NCI-H2171 (cell line): ENCODE results near the gene DSCAML1.

Experiments used
- DNase-seq: peaks from one replicate; lab custom pipeline; 2025; lab: John Stamatoyannopoulos, UW

DSCAML1 gene

DNA sequence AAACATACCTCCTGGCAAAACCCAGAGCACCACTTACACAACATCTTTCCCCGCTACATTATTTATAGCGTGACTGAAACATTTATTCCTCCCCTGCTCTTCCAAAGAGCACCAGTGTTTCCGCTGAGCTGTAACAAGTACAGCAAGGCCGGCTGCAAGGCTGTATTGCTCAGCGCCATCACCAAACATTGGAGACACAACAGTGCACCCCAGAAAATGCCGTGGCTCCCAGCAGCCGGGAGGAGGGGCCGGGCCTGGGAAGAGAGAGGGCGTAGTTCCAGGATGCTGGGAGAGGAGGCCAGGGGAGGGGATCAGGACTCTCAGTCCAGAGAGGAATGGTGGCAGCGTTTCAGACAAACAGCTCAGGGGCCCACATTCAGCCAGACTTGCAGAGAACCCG is 133.2 kb downstream of the DSCAML1 start:
- no peak for DNase-seq

DNA sequence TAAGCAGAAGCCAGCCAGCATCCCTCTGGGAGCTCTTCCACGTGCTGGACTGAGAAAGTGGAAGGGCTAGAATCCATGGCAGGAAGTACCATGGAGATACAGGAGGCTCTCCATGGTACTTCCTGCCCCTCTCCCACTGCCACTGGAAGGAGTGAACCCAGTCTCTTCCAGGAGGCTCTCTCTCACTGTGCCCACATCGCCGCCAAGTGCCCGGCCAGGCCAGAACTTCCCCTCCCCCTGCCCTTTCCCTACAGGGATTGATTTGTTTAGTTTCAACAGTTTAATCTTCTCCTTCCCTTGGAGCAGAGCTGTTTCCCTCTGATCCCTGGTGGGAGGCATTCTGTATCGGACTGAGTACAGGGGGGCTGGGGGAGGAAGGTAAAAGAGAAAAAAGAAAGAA is 133.6 kb downstream of the DSCAML1 start:
- DNase-seq = no peak

DNA sequence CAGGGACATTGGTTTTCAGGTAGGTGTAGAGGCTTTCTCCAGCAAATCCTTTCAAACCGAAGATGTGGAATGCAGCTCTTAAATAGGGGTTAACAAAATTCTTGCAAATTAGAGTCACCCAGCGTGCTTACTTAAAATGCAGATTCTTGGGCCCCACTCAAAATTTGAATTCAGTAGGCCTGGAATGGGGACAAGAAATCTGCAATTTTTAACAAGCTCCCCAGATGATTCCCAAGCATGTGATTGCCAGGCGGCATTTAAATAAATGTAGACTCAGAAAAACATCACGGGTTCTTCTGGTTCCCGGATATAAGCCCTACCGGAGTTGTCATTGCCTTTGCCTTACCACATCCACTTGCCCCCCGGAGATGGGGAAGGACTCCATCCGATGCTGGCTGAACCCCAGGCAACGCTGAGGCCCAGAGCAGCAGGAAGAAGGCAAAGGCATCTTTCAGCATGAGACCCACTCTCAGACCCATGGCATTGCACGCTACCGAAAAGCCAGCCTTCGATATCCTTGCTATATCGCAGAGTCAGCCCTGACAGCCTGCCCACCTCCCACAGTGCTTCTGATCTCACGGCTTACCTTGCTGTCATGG is 134.2 kb downstream of the DSCAML1 start:
- no peak for DNase-seq

DNA sequence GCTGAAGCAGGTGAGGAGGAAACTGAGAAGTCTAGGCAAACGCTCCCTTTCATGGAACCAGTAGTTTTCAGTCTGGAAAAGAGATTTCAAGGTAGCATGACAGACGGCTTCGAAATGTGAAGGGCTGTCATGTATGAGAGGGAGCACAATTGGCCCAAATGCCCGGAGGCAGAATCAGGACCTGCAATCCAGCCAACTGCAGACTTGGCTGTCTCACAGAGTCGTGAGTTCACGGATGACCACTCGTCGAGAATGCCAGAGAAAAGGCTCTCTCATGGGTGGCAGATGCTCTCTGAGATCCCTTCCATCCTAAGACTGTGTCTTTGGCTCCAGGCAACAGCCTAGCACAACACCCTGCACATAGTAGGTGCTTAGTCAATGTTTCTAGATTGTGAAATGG is 134.8 kb downstream of the DSCAML1 start:
- no peak for DNase-seq

DNA sequence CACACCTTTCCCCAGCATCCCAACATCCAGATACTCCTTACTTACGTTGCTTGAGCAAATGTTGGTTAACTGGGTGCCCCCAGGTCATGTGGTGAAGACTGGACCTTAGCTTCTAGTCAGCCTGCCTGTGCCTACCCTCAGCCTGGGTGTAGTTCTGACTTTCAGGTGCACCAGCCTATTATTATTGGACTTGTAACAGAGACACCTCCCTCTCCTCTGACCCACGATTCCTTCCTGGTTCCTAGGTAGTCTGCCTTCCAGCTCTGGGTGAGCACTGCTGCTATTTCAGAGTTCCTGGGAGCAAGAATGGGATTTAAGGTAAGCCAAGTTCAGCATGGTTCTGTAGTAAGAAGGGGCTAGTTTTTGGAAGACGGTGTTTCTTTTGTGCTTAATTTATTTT is 138.2 kb downstream of the DSCAML1 start:
- DNase-seq = no peak

DNA sequence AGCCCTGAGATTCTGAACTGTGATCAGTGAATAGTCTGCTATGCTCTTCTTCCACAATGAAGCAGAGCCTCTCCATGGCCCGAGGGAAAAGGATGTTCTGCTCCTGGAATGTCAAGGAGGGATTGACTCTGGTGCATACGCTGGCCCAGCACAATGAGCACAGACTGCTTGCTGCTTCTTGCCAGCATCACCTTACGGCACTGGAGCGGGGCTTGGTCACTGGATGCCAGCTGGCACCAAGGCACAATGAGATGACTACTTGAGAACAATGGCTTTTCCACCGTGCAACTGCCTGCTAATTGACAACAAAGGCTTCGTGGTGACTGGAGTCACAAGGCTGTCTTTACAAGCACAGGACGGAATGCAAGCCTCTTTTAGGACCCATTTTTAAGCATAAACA is 139.2 kb downstream of the DSCAML1 start:
- no peak for DNase-seq

DNA sequence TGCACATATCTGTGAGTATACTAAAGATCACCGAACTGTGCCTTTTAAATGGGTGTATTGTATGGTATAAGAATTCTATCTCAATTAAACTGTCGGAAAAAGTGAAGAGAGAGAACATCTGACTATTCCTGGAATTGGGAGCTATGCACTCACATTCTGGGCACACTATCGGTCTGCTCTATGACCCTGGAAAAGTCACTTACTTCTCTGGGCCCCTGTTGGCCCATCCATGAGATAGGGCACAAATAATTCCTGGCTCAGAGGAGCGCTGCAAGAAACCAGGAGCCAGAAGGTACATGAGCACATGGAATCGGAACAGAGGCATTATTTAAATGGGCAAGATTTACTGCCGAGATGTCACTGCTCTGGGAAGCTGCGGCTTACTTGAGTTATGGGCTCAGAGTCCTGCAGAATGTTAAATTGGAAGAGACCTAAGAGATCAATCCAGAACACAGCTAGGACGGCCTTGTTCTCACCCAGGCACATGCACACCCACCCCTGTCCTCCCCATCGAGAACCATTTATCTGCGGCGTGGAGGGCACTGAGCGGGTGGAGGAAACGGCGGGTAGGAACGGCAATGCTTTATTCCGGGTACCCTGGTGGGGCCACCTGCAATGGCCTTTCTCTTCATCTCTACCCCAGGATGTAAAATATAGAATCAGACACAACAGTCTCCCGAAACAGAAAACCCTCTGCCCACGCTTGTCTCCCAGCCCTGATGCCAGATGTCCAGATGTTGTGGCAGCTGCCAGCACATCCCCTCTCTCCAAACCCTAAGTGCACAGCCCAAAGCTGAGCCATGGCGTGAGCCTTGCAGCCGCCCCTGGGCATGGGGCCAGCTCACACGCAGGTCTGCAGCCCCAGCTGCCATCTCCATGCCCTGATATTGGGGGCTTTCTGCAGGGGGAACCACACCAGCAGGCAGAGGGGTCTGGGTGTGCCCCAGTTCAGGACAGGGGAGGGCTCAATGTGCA is 142.4 kb downstream of the DSCAML1 start:
- peak; percentile 13 for DNase-seq

DNA sequence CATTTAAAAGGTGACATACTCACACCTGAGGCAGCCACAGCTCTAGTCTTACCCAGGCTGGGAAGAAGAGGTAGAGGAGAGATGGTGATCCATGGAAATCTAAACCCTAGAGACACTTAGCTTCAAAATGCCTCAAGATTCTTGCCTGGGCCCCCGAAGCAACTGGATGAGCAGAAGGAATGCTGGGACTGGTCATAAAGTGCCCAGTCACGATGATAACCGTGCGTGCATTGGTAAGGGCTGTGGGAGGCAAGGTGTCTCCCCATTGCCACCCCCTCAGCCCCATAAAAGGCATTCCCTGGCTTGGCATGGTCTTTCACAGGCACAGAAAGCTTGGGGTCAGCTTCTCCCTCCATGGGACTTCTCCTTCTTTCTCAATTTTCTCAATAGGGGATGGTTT is 144.5 kb downstream of the DSCAML1 start:
- no peak for DNase-seq

DNA sequence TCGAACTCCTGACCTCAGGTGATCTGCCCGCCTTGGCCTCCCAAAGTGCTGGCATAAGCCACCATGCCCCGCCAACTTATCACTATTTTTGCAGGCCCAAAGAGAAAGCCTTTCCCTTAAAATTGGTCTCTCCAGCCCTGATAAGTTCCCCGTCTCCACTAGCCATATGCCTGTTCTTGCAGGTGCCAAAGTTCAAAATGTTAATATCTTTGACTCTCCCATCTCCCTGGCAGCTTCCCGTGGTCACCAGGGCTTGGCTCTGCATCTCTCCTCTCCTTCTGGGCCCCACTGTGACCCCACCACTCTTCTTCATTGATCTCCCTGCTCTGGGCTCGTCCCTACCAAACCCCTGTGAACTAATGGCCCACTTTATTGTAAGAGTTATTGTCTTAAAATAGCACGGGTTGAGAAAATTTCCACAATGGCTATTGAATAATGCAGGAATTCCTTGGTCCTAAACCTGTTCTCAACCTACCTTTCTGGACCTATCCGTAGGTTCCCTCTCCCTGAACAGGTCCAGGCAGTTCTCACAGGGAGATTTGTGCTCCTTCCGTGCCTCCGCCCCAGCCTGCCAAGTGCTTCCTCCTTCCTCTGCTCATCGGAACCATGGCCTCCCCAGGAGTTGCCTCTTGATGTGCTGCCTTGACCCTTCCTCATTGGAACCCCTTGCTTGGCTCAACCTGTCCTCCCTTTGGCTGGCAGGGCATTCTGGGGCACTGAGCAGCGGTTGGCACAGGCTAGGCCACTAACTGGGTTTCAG is 147.5 kb downstream of the DSCAML1 start:
- DNase-seq = no peak

DNA sequence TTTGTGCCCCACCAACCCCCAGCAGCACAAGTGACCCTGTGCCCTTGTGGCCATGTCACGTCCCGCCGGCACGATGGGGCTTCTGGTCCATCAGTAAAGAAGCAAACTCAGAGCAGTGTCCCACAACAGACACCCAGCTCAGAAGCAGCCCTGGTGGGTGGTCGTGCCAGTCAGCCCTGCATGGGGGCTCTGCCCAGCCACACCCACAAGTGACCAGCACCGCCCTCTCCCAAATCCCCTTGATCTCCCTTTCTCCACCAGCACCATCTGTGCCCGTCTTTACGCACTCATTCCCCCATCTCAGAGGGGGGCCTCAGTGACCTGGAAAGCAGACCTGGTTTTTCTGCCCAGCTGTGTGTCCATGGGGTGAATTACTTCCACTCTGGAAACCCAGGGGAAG is 149.1 kb downstream of the DSCAML1 start:
- no peak for DNase-seq

DNA sequence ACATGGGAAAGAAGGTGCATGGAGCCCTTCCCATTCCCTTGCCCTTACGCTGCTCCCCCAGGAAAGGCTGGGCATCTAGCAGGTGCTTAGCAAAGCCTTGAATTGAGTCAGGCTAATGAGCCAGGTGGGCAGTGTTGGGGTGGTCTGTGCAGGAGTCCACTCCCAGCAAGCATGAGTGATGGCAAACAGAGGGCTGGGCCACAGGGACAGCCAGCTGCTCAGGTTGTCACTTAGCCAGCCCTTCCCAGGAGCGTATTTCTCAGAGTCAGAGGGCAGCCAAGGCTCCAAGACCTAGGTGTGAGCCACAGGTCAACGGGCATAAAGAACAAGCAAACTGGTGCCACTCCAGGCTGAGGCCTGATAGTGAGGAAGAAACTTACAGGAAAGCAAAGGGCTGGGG is 149.8 kb downstream of the DSCAML1 start:
- no peak for DNase-seq

DNA sequence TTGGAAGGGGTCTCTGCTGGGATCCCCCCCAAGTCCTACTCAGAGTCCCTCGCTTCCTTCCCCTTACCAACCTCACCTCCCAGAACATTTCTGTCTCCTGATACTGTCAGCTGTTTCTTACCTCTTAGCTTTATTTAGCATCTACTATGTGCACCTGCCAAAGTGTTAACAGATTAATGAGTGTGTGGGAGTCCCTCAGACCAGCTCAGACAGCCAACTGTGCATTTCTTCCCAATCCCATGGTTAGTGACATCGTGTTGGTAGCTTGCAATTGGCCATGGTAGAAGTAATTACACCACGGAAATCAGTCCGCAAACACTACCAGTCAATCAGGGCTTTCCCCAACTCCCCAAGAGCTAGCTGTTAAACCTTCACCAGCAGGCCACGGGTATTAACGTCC is 150.6 kb downstream of the DSCAML1 start:
- no peak for DNase-seq

DNA sequence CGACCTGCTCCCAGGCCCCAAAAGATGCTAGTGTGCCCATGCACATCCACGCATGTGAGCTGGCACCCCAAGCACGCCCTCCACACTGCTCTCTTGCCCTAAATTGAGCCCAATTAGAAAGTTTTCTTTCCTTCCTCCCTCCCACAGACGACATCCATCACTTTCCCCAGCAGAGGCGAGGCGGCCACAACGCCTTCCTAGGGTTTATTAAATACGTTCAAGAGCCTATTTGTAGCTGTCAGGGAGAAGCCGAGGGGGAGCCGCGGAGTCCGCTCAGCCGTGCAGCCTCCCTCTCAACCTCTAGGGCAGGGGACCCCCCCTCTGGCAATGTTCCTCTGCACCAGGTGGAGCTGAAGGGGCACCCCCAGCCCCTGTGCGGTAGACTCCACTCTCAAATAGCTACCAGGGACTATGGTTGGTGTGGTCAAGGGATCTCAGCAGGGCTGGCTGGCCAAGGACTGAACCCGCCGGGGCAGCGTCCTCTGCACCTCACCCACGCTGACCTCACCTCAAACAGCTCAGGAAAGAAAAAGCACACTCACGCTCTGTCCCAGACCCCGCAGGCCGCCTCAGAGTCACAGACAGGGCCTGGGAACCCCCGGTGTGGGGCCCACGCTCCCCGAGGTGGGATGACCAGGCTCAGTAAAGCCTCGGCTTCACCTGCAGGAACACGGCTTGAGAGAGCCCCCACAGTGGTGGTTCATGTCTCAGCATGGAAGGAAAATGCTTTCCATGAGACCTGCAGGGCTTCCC is 152.4 kb downstream of the DSCAML1 start:
- DNase-seq = no peak

DNA sequence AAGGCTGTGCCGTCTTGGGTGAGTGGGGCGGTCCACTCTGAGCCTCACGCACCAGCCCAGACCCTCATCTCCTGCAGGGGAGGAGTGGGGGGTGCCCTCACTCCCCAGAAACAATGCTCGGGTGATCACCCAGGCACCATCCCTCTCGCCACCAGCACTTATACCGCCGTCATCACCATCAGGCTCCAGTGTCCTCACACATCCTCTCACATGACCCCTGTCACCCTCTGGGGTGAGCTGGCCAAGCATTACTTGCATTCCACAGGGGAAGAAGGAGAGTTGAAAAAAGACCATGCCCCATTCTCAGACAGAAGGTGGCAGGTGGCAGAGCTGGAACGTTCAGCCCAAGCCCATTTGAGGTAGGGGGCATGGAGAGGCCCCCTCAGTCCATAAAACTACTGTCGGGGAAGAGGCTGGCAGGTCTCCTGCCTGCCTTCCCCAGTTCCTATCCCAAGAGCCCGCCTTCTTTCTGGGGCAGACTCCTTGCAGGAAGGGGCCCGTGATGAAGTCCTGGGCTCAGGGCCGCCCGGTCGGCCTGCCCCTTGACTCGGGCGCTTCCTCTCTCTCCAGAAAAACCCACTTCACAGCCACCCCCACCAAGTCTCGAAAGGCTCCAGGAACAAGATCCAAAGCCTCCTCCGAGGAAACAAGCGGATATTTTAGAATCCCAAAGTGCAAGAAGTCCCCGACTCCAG is 153.3 kb downstream of the DSCAML1 start:
- DNase-seq = no peak

DNA sequence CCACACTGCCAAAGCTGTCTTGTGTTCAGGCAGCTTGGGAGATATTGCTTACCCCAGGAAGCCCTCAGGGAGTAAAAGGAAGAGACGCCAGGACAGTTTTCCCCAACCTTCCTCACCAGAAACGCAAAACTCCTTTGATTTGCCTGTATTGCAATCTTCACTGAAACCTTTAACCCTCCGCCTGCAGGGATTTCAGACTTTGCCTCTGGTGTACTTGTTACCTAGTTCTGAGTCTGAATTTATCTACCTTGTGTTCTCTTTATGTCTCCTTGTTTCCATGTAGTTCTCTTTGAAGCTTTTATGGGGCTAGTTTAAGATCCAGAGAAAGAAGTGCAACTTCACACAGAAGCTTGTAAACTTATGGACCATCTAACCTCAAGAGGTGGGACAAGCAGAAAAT is 154.2 kb downstream of the DSCAML1 start:
- DNase-seq = no peak

DNA sequence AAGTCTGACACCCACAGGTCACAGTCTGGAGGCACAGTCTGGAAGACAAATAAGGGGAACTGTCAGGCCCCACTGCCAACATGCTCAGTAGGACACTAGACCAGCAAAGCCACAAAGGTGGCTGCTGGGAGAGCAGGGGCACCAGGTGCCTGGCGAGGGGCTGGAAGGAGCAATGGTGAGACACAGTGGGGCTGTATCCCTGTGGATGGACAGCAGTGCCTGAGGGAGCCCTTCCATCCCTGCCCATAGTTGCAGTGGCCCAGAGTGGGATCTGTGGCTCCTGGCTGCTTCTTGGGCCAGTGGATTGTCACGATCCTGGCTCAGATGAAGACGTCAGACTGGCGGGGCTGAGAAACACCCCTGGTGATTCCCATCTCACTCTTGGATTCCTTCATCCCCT is 154.6 kb downstream of the DSCAML1 start:
- no peak for DNase-seq

DNA sequence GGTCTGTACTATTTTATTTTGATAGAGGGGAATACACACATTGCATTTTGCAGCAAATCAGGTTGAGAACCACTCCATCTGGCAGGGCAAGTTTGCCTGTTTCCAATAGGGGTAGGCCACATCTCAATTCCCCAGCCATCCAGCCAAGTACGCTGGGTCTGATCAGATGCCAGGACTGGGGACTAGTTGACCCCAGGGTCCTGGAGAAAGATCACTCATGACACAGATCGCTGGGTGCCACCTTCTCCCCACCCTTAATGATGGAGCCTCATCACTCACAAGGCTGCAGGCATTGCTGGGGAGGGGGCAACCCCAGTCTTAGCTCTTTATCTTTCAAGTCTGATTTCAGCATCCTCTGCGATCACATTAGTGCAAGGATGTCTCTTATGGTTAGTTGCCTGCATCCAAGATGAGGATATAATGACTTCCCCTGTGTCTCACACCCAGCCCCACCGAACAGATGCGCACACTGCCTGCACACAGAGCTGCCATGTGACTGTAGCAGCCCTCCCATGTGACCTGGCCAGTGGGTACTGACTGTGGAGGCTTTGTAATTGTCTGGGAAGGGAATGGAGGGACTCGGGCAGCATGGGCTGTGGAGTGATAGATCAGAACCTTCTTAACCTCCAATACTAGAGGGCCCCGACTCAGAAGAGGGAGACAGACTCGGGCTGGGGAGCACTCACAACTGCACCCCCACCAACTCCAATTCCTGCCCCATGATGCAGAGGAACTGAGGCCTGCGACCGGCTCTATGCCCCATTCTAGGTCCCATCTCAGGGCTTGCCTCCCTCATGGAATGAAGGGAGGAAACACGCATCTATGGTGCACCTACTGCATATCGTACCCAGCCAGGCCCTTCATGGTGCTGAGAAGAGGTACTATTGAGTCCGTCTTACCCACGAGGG is 155.8 kb downstream of the DSCAML1 start:
- no peak for DNase-seq

DNA sequence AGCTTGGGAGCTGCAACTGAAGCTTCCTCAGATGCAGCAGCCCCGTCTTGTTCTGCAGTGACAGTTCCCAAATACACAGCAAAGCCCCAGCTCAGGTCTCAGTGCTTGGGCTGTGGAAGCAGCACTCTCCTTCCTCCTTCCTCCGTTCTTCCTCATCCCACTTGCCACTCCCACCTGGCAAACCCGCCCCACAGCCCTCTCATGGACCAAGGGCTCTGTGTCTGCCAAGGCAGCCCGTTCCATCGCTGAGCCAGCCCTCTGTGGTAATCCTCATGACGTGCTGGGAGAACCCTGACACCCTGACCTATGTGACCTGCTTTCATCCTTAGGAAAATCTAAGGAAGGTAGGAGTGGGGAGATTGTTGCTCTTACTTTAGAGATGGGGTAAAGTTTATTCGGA is 157.0 kb downstream of the DSCAML1 start:
- DNase-seq = no peak

DNA sequence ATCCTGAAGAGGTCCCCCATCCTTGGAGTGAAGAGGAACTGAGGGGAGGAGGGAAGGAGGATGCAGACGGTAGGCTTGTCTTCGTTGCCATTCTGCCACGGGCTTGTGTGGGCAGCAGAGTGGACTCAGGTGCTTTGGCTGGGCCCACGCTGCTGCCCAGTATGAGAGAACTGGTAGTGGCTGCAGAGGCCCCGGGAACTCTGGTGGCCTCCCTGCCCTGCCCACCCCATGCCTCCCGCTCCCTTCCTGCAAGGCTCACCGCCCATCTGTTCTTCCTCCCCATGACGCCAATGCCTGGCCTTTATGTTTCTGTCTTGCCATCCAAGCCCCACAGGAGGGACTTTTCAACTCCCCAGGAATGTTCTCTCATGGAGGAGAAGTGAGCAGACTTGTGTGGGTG is 157.4 kb downstream of the DSCAML1 start:
- DNase-seq = no peak

DNA sequence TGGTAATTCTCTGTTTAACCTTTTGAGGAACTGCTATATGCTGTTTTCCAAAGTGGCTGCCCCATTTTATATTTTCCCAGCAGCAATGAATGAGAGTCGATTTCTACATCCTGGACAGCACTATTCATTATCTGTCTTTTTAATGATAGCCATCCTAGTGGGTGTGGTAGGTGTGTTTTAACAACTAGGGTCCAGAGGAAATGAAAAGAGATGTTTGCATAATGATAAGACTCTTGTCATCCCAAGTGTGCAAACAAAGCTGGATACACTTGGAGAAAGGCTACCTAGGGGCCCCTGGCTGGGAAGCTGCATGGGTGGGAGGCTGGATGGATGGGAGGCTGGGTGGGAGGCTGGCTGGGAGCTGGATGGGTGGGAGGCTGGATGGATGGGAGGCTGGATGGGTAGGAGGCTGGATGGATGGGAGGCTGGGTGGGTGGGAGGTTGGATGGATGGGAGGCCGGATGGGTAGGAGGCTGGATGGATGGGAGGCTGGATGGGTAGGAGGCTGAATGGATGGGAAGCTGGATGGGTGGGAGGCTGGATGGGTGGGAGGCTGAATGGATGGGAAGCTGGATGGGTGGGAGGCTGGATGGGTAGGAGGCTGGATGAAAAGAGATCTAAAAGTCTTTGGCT is 158.0 kb downstream of the DSCAML1 start:
- no peak for DNase-seq
